ENCODE data around the gene ZNF318.
"Not testable (repeated sequence)": the region's sequence is repeated elsewhere in the genome, so short reads cannot be mapped to it uniquely, and the experiment has no call there.

Gene ZNF318

DNA sequence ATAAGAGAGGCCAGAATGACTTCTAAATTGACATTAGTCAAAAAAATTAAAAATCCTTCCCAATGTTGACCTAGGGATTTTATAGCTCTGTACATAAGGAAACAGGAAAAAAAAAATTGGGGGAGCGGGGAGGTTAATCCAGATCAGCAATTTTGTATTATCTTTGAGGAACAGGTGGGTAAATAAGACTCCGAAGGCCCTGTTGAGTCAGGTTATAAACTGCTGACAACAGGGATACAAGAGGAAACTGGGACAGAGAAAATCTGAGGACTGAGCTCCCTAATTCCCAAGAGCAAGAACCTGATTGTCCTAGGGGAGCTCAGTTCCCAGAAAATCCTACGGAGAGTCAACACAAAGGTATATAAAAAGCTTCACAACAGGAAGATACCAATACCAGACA is 34.0 kb downstream of the ZNF318 start:
- DNase-seq (ENCODE audit: low read depth): no peak

DNA sequence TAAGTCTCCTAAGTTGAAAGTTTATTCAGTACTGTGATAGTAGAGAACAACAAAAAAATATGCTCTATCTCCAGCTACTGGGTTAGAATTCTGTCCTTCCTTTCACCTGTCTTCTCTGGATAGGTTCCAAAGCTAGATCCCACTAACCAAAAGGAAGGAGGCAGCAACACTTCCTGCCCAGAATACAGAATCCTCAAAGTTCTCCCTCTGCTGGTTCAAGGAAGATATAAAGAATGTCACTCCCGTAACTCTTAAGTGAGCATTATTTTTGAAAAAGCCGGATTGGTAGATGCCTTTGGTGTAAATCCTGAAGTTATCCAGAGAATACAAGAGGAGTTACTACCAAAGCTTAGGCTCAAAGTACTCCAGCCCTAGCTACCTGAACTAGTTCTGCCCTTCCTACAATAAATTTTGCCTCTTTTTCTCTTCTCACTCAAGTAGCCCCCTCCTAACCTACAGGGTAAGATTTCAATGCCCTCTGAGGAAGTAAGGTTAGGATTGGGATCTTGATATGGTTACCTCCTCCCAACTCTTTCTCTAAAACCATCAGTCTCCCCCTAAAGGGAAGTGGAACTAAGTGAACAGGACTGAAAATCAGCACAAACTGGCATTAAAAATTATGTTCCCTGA is 34.9 kb downstream of the ZNF318 start:
- peak; percentile 39 for DNase-seq (ENCODE audit: low read depth)

GRCh38 chr6:43331891-43332290 is 37.6 kb downstream of the ZNF318 start:
- DNase-seq (ENCODE audit: low read depth): no peak

GRCh38 chr6:43331470-43331869 is 38.0 kb downstream of the ZNF318 start:
- no peak for DNase-seq (ENCODE audit: low read depth)

- DNase-seq (ENCODE audit: low read depth): no peak
These were observed 40.9 kb downstream of the ZNF318 start for GRCh38 chr6:43328528-43328927.

- DNase-seq (ENCODE audit: low read depth): no peak
These were observed 43.6 kb downstream of the ZNF318 start for GRCh38 chr6:43325876-43326275.

- no peak for DNase-seq (ENCODE audit: low read depth)
These were observed 51.4 kb downstream of the ZNF318 start for GRCh38 chr6:43318011-43318410.

- no peak for DNase-seq (ENCODE audit: low read depth)
These were observed 55.6 kb downstream of the ZNF318 start for GRCh38 chr6:43313813-43314212.

GRCh38 chr6:43311666-43312065 is 57.8 kb downstream of the ZNF318 start:
- DNase-seq (ENCODE audit: low read depth): no peak

DNA sequence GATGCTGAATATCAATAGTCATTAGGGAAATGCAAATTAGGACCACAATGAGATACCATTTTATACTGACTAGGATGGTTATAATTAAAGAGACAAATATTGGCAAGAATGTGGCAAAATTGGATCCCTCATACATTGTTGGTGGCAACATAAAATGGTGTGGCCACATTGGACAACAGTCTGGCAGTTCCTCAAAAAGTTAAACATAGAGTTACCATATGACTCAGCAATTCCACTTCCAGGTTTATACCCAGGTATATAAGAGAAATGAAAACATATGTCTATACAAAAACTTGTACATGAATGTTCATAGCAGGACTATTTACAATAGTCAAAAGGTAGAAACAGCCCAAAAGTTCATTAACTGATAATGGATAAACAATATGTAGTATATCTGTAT is 58.8 kb downstream of the ZNF318 start:
- DNase-seq (ENCODE audit: low read depth): no peak

DNA sequence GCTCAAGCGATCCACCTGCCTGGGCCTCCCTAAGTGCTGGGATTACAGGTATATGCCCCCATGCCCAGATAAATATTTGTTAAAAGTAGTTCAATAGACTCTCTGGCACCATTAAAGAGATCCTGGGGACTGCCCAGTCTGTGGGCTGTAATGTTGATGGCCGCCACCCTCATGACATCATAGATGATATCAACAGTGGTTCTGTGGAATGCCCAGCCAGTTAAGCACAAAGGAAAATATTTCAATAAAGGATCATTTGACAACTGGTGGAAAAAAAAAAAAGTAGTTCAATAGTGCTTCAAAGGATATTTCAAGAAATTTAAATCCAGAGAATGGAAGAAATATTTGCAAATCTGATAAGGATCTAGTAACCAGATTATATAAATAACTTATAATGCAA is 59.3 kb downstream of the ZNF318 start:
- no peak for DNase-seq (ENCODE audit: low read depth)

DNA sequence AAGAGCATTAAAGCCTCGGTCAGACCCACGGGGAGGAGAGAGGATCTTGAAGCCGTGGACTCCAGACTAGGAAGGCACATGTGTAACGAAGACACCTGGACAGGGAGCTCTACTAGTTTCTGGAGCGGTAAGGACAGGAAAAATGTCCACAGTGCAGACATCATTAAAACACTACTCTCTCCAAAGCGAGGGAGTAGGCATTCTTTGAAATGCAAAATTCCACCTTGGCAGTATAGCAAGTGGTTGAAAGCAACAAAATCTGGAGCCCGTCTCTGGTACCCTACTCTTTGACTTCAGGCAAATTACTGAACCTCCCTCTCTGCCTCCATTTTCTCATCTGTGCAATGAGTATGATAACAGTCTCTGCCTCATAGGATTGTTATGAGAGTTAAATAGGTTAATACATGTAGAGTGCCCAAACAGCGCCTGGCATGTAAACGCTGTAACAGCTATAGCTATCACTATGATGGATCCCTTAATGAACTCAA is 60.4 kb downstream of the ZNF318 start:
- no peak for DNase-seq (ENCODE audit: low read depth)

- peak; percentile 45 for DNase-seq (ENCODE audit: low read depth)
These were observed 61.1 kb downstream of the ZNF318 start, which contains the start of gene CRIP3 for GRCh38 chr6:43308101-43308989. CRIP3 (minus strand) TSS chr6:43308826; CDS start chr6:43308792, 34 bp downstream.

DNA sequence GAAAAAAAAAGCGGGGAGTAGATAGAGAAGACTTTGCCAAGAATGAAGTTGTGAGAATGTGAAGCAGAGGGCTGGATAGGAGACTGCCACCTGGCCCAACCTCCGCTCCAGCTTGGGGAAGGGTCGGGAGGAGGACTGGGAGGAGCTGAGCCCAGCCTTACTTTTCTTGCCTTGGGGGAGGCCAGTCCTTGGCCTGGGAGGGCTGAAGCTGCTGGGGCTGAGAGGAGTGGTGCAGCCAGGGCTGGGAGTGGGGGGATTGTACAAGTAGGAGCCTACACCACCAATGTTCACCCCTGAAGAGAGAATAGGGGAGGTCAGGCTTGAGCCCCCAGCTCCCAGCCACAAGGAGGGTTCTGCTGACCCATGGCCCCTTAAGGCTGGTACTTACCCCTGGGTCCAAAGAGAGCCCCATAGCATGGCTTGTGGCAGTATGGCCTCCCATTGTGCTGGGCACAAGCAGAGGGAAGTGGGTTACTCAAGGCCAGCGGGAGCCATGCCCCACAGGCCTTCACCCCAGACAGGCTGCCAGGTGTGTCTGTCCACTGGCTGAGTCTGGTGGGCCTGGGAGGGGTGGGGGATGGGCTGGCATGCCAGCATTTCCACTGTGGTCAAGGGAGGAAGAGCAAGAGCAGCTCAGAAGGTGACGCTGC is 61.9 kb downstream of the ZNF318 start:
- DNase-seq (ENCODE audit: low read depth): no peak

GRCh38 chr6:43306086-43306485 is 63.4 kb downstream of the ZNF318 start:
- DNase-seq (ENCODE audit: low read depth): no peak

DNA sequence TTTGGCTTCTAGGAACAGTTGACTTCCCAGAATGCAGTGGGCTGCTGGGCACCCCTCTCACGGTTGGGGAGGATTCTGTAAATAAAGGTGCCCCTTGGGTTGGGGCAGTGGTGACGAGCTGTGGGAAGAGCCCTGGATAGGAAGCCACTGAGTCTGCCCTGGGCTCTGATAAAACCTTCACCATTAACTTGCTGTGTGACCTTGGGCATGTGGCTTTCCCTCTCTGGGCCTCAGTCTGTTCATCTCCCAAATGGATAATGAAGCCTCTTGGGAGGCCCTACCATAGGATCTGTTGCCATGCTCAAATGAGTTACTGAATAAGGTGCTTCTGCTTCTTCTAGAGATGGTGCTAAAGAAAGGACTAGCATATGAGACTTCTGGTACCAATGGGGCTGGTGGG is 64.6 kb downstream of the ZNF318 start:
- no peak for DNase-seq (ENCODE audit: low read depth)

GRCh38 chr6:43304361-43304760 is 65.1 kb downstream of the ZNF318 start:
- no peak for DNase-seq (ENCODE audit: low read depth)

DNA sequence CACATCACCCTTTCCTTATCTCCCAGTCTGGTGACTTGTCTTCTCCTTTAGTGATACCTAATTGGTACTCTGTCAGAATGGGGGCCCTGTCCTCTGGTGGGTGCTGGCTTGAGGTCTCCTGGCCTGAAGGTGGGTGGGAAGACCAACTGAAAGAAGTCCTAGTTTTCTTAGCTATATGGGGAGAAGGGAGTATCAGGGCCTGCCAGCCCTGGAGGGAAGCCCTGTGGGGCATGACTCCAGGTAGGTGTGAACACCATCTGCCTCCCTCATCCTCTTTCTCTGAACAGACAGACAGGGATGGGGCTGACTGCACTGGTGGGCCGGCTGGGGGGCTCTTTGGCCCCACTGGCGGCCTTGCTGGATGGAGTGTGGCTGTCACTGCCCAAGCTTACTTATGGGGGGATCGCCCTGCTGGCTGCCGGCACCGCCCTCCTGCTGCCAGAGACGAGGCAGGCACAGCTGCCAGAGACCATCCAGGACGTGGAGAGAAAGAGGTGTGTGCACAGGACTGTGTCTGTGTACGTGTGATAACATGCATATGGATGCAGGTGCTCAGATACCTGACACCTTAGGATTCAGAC is 65.6 kb downstream of the ZNF318 start:
- no peak for DNase-seq (ENCODE audit: low read depth)

DNA sequence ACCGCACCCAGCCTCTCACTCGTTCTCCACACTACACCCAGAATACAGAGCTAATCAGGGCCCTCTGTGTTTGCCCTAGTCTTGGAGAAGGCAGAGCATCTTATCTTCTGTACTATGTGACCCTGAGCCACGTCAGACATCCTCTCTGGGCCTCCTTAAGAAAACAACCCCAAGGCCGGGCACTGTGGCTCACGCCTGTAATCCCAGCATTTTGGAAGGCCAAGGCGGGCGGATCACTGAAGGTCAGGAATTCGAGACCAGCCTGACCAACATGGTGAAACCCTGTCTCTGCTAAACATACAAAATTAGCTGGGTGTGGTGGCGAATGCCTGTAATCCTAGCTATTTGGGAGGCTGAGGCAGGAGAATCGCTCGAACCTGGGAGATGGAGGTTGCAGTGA is 66.4 kb downstream of the ZNF318 start:
- not testable (repeated sequence) for DNase-seq (ENCODE audit: low read depth)

- DNase-seq (ENCODE audit: low read depth): no peak
These were observed 67.3 kb downstream of the ZNF318 start for GRCh38 chr6:43302126-43302525.

- no peak for DNase-seq (ENCODE audit: low read depth)
These were observed 68.2 kb downstream of the ZNF318 start for GRCh38 chr6:43301081-43301870.
